ENCODE data around the gene GPR17. TPM values are rescaled to one million over a fixed set of nuclear protein-coding genes. Genes with fewer than 3 reads are reported as not detected.

GPR17 gene
- total and polyA plus RNA-seq, 2 donors (not counting 1 experiment from before 2014, with no cell fraction given) = 0.06 TPM; not detected in 1

- H3K9ac ChIP-seq (ENCODE audit: low read length) = peak overlapping the region; percentile 57
These were observed 28.6 kb downstream of the GPR17 start for GRCh38 chr2:127674241-127675209.

More at GRCh38 chr2:127674241-127675209, 28.6 kb downstream of the GPR17 start:
- intact Hi-C loops (cut with micrococcal nuclease) = no loop called here
- WGBS (ENCODE audit: insufficient coverage) = 9% methylated on average over 55 of the region's 72 CpGs
- Mint-ChIP-seq H3K4me1 (peaks cover 11% of the 10 kb centered on the region), H3K9me3 (ENCODE audit: insufficient read depth) (no peaks in the 10 kb centered on the region), H3K4me3 (peak overlapping the region; percentile 72), H3K27ac (no peak overlapping the region), H3K27me3 (peaks cover 43% of the 10 kb centered on the region)
- Histone ChIP-seq H3K4me2 (replicated peaks; ENCODE audit: low read depth, low read length, poor library complexity, severe bottlenecking) (peak overlapping the region; percentile 89), H2AFZ (ENCODE audit: insufficient read depth, low read depth, low read length, poor library complexity, severe bottlenecking) (peak overlapping the region; percentile 65), H3K27ac (ENCODE audit: low read length in 2 of 2) (no peak overlapping the region), H3K4me1 (ENCODE audit: control insufficient read depth in 2 of 2, insufficient read depth in 2 of 2, low read length in 2 of 2) (peaks cover 12 to 14% of the 10 kb centered on the region in 2 donors), H3K79me2 (ENCODE audit: control insufficient read depth, insufficient read depth, low read length) (no peaks in the 10 kb centered on the region), H3K4me3 (ENCODE audit: control extremely low read depth in 1 of 5, extremely low read depth in 1 of 5, insufficient read depth in 1 of 5, low read depth in 2 of 5, low read length in 4 of 5) (peak overlapping the region in 3 of 5 experiments; percentile 33 to 58 (median 49)), H3K27me3 (replicated peaks in 1 of 4; ENCODE audit: control extremely low read depth in 1 of 4, control insufficient read depth in 3 of 4, insufficient read depth in 4 of 4, low read length in 3 of 4) (peaks cover 0 to 37% (median 23%) of the 10 kb centered on the region in 4 experiments), H4K20me1 (ENCODE audit: control insufficient read depth, insufficient read depth, low read length, poor library complexity, severe bottlenecking) (no peaks in the 10 kb centered on the region), H3K9me3 (ENCODE audit: control extremely low read depth in 1 of 3, control insufficient read depth in 2 of 3, insufficient read depth in 1 of 3, low read length in 2 of 3) (peaks cover 0 to 3% (median 0%) of the 10 kb centered on the region in 3 donors), H3K36me3 (replicated peaks in 1 of 2; ENCODE audit: control extremely low read depth in 1 of 2, control insufficient read depth in 1 of 2, extremely low read depth in 1 of 2, insufficient read depth in 2 of 2, low read length in 1 of 2) (no peaks in the 10 kb centered on the region)
- TF ChIP-seq CTCF (IDR thresholded peaks at IDR 0.05) (no peak), EZH2 (IDR thresholded peaks at IDR 0.05; ENCODE audit: borderline replicate concordance, insufficient read depth, low read depth, low read length, poor library complexity, severe bottlenecking) (peak; percentile 77)
- DNase-seq = peak; percentile 38
- ATAC-seq (ENCODE audit: low read depth) = peak; percentile 59
- ChIA-PET CTCF (interaction anchor here (1.0 to 1.8 kb wide), 3 partner anchors 28 to 83 kb away, joined by 3 to 11 read pairs (median 3); no protein-coding TSS in a partner anchor), POLR2A (interaction anchor here (1.1 kb wide), 1 partner anchor 27 kb away, joined by 4 read pairs; the partner anchor contains the start of gene SFT2D3)

All from B cell (primary cell).